ENCODE data around the gene ALDH1L2. TPM values are rescaled to one million over a fixed set of nuclear protein-coding genes. Genes with fewer than 3 reads are reported as not detected.

Gene ALDH1L2
- polyA plus RNA-seq, 4 donors: 0.72 to 1.5 (median 1.2) TPM

DNA sequence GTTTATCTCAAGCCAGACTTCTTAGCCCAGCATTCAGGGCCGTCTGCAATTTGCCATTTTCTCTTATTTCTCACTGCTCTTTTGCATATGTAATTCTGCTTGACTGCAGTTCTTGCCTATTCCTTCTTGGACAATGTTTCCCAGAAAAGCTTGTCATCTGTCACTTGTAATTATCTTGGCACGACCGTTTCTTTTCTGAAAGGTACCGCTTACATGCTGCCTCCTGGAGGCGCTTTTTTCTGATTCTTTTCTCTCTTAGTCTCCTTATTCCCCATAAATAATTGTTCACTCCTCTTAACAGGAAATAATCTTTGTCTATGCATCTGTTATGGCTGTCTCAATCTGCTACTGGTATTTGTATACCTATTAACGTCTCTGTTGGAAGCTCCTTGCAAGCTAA, 1.2 kb upstream of the ALDH1L2 start:
- DNase-seq (ENCODE audit: low read depth in 4 of 4, low spot score in 2 of 4): no peak

DNA sequence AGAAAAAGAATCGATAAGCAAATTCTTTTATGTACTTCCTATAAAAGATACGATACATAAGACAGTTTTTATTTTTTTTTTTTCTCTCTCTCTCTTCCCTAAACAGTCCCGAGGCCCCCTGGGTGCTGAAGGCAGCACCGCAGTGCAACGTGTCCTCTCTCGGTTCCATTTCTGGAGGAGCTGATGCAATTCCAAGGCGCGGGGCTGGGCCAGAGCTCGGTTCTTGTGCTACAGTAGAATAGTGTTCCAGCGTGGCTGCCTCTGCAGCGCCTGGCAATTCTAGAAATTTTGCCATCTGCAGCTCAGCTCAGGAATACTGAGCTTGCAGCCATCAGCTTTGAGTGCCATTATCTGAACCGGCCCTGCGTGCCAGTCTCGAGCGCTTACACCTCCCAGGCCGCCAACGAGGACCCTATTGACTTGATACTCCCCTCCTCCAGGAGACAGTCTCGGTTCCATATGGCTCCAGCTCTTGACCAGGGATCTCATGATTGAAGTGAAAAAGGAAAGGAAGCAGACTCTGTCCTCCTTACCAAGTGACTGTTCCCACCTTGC, 630 bp downstream of the ALDH1L2 start:
- no peak for DNase-seq (ENCODE audit: low read depth in 4 of 4, low spot score in 2 of 4)

DNA sequence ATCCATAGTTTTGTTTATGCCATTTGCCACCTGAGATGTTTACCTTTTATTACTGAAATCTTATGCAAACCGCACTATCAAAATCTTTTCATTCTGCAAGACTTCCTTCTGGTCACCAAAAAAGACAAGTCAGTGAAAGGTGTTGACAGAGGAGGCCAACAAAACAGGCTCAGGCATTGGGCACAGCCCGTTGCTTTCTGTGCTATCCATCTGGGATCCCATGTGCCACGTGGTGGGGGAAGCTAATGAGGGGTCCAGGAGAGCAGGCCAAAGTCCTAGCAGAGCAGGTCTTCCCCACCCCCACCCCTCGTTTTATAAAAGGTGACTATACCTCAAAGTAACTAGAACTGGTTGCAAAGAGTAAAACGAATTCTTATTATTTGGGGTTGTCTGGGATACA, 1.2 kb downstream of the ALDH1L2 start:
- DNase-seq (ENCODE audit: low read depth in 4 of 4, low spot score in 2 of 4): no peak

DNA sequence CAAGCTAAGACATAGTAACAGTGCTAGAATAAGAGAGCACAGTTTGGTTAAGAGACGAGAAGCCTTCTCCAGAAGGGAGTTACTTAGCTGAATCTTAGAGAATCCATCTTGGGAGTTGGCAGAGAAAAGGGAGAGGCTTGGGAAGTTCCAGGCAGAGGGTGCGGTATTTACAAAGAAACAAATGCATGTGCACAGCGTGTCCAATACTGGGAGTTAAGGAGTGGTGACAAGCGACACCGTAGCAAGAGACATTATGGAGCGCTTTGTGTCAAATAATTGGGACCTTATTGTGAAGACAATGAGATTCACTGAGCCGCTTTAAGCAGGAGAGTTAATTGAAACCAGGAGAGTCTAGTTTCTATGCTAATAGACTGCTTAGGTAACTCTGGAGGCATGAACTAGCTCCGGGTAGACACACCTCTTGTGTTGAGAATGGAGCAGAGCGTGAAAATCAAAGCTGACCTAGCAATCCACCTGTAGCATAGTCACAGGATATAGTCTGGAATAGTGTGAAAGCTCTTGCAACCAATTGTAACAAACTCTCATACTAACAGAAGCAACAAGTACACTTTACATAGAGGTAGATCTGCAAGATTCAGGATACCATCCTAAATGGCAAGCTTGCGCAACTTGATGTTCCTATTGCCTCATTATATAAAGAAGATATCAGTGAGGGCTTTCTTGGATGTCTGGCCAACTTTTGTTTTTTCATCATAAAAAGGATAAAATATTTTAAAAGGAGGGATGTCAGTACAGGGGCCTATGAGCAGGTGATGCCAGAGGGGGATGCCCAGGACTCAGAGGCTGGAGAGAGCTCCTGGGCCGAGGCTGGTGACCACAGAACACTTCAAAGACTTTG, 5.3 kb downstream of the ALDH1L2 start:
- DNase-seq (ENCODE audit: low read depth in 4 of 4, low spot score in 2 of 4): no peak

DNA sequence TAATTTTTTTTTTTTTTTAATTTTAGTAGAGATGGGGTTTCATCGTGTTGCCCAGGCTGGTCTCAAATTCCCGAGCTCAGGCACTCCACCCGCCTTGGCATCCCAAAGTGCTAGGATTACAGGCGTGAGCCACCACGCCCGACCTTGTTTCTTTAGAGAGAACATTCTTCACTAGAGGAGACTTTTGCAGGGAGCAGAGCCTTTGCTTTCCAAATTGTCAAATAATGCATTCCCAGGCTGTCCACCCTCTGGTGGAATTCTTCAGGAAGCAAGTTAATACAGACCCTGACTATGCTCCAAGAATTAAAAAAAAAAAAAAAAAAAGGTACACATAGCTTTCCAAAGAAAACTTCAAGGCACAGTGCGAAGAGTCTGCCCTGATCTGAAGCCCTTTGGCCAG, 6.8 kb downstream of the ALDH1L2 start:
- DNase-seq (ENCODE audit: low read depth in 4 of 4, low spot score in 2 of 4): no peak

DNA sequence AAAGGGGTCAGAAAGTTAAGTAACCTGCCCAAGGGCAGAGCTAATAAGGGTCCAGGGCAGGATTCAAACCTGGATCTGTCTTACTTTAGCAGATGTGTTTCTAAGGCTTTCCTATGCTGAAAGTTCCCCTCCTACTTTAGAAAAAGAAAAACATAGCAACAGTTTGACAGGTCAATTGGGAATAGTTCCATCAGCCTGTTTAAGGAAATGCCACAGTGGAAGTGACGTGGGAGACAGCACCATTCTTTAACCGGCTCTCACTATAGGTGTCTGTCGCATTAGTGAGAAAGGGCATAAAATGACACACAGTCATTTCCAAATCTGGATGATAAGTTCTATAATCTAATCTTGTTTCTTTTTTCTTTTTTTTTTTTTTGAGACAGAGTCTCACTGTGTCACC, 7.3 kb downstream of the ALDH1L2 start:
- DNase-seq (ENCODE audit: low read depth in 4 of 4, low spot score in 2 of 4): no peak

DNA sequence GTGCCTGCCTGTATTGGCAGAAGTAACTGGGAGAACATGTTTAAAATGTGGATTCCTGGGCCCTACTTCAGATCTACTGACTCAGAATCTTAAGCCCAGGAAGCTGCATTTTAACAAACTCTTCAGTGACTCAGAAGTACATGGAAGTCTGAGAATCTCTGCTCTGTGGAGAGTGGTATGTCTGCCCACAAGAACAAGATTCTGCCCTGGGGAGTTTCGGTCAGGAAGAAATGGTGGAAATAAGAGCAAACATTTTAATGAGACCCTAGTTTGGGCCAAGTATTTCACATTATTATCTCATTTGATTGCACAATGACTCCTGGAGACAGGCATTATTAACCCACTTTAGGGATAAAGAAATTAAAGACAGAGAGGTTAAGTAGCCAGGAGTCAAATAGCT, 8.2 kb downstream of the ALDH1L2 start:
- DNase-seq (ENCODE audit: low read depth in 4 of 4, low spot score in 2 of 4): no peak

DNA sequence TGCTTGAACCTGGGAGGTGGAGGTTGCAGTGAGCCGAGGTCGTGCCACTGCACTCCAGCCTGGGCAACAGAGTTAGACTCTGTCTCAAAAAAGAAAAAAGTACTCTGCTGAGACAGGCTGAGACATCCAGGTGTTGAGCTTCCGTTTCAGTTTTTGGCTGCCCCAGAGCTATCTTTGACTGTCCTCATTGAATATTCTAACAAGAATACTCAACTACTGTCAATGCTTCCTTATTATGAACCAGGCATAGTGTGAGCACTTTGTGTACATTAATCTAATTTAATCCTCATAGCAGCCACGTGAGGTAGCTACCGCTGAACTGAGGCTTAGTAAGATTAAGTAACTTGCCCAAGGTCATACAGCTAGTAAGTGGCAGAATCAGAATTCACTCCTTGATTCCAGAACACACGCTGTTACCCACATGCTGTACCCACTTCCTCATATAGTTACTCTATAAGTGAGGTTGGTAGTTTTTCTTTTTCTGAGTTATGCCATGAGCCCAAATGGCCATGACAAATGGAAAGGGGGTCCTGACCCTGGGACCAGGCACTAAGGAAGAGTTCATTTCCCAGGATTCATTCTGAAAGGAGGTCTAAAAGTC, 11.3 kb downstream of the ALDH1L2 start:
- DNase-seq (ENCODE audit: low read depth in 4 of 4, low spot score in 2 of 4): no peak

DNA sequence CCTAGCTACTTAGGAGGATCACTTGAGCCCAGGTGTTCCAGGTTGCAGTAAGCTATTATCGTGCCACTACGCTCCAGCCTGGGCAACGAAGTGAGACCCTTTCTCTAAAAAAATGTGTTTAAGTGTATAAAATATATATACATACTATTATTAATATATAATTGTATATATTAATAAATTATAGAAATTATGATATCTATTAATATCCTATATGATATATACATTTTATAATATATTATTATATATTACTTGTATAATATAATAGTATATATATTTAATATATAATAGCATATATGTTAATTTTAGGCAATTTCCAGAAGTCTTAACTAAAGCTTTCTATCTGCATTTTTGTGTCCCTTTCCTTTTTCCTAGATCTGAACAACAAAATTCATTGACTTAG, 12.3 kb downstream of the ALDH1L2 start:
- DNase-seq (ENCODE audit: low read depth in 4 of 4, low spot score in 2 of 4): no peak

DNA sequence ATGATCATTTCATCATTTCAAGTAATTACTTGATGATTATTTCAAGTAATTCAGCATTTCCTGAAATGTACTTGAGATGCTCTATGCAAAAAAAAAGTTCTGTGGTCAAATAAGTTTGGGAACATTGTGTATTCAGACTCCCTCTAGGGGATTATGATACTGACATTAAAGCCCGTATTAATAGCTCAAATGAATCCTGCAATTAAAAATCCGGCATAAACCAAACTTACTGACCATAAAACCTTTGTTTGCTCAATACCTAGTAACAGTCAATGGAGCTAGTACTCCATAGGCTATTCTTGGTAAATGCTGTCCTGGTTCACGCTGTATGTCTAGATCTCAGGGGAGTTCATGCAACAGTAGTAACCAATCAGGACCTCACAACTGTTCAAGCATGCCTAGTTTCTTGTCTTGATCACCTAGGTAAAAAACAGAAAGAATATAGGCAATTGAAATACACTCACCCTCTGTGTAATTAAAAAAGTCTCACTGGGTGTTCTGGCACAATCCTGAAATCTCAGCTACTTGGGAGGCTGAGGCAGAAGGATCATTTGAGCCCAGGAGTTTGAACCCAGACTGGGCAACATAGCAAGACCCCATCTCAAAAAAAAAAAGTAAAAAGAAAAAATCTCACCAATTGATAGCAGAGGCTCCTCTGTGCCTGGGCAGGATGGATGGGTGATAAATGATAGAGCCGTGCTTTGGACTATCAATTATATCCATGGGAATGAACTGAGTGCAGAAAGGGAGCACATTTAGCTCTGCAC, 14.1 kb downstream of the ALDH1L2 start:
- no peak for DNase-seq (ENCODE audit: low read depth in 4 of 4, low spot score in 2 of 4)

DNA sequence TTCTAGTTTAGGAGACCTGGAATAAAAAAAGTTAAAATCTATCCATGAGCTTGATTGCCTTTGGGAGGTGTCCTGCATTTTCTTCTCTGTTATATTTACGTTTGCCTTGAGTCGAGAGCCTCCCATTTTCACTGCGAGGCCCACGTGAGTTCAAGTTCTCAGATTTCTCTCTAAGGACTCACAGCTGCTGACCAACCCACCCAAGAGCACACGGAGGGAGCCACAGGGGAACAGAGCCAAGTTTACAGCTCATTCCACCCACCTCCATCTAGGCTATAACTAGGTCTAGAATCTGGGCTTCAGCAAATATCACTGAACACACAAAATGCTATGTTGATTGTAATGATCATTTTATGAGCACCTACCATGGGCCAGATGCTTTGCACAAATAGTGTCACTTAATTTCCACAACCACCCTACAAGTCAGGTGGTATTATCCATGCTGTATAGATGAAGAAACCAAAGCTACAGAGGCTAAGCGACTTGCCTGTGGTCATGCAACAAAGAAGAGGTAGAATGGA, 16.7 kb downstream of the ALDH1L2 start:
- no peak for DNase-seq (ENCODE audit: low read depth in 4 of 4, low spot score in 2 of 4)

DNA sequence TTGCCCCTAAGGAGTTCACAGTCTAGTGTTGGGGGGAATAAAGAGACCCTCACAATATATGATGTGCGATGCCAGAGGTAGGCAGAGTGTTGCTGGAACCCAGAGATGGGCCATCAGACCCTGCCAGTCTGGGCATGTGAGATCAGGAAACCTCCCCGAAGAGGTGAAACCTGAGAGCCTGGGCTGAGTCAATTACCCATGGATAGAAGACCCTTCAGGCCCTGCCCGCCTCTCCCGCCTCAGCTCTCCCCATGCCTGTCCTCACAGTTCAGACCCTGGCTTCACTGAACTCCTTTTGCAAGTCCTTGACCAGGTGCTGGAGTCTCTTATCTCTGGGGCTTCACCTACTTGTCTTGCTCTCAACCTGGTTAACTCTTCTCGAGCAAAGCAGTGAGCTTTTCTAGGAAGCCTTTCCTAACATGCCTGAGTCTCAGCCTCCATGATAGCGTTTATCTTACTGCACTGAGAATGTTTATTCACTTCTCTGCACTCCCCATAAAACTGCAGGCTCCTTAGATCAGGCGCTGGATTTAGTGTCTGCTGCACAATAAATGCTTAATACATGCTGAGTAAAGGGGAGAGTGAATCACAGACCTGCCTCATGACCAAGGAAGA, 19.6 kb downstream of the ALDH1L2 start:
- peak in 2 of 4 donors; percentile 21 to 26 for DNase-seq (ENCODE audit: low read depth in 4 of 4, low spot score in 2 of 4)

DNA sequence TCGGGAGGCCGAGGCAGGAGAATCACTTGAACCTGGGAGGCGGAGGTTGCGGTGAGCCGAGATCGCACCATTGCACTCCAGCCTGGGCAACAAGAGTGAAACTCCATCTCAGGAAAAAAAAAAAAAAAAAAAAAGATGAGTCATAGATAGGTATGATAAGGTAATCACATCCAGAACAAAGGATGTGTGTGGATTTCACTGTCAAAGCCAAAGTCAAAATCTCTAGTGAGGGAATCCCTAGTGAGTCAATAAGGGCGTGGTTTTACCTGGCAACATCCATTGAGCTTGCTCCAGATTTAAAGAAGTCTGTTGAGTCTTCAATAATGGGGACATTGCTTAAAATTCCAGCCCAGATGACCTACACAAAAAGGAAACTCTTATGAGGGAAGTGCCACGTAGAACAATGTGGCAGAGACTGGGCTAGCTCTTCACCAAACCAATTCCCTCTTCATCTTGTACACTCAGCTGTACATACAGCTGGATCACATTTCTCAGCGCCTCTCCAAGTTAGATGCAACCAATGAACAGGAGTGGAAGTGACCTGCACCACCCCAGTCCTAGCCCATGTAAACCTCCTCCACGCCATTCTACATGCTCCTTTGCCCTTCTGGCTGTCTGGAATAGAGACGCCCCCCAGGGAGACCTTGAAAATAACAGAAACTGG, 23.4 kb downstream of the ALDH1L2 start:
- no peak for DNase-seq (ENCODE audit: low read depth in 4 of 4, low spot score in 2 of 4)

DNA sequence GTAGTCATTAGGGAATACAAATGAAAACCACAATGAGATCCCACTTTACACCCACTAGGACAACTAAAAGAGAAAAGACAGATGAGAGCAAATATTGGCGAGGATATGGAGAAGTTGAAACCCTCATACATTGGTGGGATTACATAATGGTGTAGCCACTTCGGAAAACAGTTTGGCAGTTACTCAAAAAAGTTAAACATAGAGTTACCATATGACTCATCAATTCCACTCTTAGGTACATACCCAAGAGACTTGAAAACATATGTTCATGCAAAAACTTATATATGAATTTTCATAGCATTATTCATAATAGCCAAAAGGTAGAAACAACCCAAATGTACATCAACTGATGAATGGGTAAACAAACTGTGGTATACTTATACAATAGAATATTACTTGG, 27.1 kb downstream of the ALDH1L2 start:
- DNase-seq (ENCODE audit: low read depth in 4 of 4, low spot score in 2 of 4): no peak

DNA sequence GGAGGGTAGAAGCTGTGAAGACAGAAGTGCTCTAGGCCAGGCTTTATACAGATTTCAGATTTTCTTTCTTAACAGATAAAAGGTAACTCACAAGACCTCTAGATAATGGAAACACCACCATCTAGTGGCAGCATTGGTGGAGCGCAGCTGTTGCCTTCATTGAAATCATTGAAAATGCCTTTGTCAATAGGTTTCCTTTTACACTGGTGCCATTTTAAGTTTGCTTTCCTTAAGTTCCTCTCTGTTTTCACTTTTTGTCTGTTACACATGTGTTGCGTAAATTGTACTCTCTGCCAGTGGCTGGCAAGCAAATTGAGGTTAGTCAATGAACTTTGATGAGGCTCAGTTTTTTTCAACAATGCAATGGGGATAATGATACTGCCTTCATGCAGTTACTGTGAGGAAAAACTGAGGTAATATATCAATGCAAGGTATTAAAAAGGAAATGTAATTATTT, 31.1 kb downstream of the ALDH1L2 start:
- peak in 2 of 4 donors; percentile 45 to 69 for DNase-seq (ENCODE audit: low read depth in 4 of 4, low spot score in 2 of 4)

DNA sequence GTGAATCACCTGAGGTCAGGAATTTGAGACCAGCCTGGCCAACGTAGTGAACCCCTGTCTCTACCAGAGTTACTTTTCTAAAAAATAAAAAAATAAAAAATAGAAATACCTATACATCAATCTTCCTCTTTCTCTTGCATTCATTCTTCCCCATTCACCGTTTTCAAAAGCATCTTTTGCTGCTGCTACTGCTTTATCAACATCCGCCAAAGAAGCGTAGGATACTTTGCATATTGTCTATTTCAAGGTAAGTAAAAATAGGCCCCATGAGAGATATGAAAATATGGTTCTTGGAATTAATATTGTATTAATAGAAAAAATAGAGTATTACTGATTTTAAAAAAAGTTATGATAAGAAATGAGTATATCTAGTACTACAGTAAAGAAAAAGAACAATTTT, 32.3 kb downstream of the ALDH1L2 start:
- DNase-seq (ENCODE audit: low read depth in 4 of 4, low spot score in 2 of 4): no peak

DNA sequence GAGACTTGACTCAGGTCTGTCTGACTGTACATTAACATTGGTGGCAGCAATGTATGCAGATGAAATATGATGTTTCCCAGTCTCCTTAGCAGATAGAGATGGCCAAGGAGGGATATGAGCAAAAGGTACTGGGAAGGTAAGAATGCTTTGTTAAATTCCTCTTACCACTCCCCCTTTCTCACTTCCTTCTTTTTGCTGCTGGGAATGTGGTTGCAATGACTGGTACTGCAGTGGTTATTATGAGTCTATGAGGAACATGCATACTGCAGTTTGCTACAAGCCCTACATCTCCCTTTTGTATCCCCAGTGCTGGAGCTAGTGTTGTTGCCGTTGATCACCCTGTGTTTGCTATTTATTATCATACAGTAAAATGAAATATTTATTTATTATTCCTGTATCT, 35.9 kb downstream of the ALDH1L2 start:
- no peak for DNase-seq (ENCODE audit: low read depth in 4 of 4, low spot score in 2 of 4)

DNA sequence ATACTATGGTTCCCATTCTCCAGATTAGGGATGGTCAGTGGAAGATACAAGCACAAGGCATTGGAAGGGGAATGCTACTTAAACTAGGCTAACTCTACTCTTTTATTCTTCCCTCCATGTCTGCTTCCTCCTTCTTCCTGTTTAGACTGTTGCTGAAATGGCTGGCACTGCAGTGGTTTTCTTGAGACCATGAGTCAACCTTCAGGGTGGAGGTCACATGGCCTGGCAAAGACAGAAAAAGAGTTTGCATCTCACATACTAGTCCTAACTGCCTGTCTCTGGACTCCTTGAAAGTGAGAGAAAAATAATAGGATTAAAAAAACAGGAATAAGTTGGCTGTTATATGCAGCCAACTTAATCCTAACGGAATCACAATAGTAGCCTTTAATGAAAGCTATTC, 37.0 kb downstream of the ALDH1L2 start:
- DNase-seq (ENCODE audit: low read depth in 4 of 4, low spot score in 2 of 4): no peak

DNA sequence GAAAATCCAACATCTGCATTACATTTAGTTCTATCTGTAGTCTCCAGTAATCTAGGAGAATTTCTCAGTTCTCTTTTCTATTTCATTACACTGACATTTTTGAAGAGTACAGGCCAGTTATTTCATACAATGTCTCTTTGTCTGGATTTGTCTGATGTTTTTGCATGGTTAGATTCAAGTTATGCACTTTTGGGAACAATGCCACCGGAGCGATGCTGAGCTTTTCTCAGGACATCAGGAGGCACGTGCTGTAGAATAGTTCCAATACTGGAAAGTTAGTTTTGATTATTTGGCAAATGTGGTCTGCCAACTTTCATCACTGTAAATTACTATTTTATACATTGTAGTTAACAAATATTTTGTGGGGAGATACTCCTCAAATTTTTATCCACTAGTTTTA, 43.1 kb downstream of the ALDH1L2 start:
- no peak for DNase-seq (ENCODE audit: low read depth in 4 of 4, low spot score in 2 of 4)

DNA sequence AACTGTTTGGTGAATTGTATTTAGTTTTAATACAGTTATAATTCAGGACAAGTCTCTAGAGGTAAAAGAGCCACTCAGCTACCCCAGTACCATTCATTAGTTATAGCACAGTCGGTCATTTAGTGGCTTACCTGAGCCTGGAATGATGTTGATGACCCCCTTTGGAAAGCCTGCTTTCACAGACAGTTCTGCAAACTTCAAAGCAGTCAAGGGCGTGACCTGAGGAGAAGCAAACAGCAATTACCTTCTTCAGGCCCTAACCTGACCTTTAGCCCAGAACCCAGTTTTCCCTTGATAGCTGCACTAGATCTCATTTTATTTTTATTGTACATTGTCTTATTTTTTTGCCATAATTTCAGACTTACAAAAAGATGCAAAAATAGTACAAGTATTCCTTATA, 43.8 kb downstream of the ALDH1L2 start:
- no peak for DNase-seq (ENCODE audit: low read depth in 4 of 4, low spot score in 2 of 4)
